HG02885 (cell line): ENCODE results near the gene GRK4.
"Not testable (repeated sequence)": the region's sequence is repeated elsewhere in the genome, so short reads cannot be mapped to it uniquely, and the experiment has no call there.

Experiments
- ATAC-seq: cut with Tn5 transposase; IDR thresholded peaks from one replicate; pipeline ENCODE4 v1.9.1; 2021; ENCODE audit warnings: mild to moderate bottlenecking; ENCODE audit not compliant: unreplicated experiment, poor library complexity

The GRK4 gene

GRCh38 chr4:2940267-2941137 is 22.9 kb upstream of the GRK4 start:
- ATAC-seq: no peak

GRCh38 chr4:2941138-2942036 is 22.0 kb upstream of the GRK4 start:
- ATAC-seq: no peak

DNA sequence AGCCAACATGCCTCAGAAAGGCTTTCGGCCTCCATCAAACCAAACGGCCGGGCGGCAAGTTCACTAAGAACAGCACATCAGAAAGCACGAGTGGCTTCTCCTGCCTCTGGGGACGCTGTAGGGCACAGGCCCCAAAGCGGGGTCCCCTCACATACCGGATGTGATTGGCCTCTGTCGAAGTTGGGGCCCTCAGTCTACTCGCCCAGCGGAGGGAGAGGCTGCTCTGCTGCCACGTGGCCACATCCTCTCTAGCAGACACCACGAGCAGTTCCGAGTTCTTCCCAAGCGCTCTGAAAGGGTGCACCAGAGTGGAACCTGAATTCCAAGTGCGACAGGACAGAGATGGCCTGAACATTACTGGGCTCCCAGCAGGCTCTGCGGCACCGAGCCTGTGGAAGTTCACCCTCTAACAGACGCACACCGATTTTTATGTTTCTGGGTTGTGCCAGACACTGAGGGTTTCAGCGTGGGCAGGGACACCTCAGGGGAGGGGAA is 21.3 kb upstream of the GRK4 start:
- ATAC-seq: no peak

DNA sequence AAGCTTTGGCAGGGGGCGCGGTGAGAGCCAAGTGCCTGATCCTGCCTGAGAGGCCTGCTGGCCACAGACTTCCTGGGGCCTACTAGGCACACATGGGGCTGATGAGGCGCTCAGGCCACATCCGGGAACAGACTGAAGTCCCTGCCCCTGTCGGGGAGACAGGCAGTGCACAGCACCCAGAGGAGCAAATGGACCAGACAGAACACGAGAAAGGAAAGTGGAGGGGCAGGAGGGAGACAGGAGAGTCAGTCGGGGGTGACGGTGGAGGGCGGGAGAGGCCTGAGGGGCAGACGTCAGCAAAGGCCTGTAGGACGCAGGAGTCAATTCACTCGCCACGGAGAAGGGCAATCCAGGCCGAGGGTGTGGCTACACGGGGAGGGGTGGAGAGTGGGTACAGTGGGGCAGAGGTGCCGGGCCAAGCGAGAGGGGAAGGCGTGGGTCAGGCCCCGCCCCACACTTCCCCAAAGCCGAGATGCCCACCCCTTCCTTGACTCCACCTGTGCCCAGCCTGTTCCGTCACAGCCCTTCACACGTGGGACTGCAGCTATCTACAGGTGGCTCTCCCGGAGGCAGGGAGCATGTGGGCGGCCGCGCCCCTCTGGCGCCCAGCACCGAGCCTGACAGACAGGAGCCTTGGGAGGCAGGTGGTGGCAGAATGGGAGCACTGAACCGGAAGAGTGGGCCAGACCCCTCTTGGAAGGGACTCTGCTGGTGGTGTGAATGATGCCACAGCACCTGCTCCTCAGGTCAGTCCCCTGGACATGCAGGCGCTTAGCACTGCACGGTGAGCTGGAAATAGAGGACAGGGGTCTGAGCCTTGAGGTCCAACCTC is 20.6 kb upstream of the GRK4 start:
- ATAC-seq: no peak

GRCh38 chr4:2943364-2944090 is 19.8 kb upstream of the GRK4 start:
- no peak for ATAC-seq

GRCh38 chr4:2944091-2944482 is 19.3 kb upstream of the GRK4 start:
- ATAC-seq: no peak

DNA sequence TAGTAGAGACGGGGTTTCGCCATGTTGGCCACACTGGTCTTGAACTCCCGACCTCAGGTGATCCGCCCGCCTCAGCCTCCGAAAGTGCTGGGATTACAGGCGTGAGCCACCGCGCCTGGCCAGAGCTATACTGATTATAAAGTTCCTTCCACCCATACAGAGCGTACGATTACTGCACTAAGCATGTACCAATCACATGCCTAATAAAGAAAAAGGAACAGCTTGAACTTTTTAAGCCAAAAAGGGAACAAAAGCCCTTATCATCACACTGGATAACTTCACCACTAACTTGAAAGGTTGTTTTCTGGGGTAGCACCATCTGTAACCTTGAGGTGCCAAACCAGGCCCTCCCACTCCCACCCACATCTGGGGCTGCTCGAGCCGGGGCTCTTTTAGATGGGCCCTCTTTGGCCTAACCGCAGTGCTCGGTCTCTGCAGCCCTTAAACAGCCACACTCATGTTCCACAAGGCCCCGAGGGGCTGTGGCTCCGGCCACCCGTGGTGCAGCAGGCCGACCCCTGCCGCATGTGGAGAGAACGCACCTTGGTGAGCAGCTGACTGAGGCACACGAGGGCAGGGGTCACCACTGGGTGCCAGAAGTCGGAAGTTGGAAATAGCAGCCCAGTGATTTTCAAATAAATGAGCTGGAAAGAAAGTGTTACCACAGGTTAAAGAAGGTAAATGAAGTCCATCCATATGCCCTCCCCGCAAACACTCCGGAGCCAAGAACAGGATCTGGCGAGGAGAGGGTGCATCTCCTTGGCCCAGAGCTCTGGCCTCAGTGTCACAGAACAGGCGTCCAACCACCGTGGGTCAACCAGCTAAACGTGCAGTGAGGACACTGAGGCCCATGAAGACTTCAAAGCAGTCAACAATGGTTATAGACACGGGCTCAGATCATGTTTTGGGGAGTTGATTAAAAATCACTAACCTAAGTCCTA is 18.5 kb upstream of the GRK4 start:
- ATAC-seq: no peak

- not testable (repeated sequence) for ATAC-seq
Measured at GRCh38 chr4:2945619-2946604, 17.5 kb upstream of the GRK4 start.

- no peak for ATAC-seq
Measured at GRCh38 chr4:2946812-2947600, 16.4 kb upstream of the GRK4 start.

DNA sequence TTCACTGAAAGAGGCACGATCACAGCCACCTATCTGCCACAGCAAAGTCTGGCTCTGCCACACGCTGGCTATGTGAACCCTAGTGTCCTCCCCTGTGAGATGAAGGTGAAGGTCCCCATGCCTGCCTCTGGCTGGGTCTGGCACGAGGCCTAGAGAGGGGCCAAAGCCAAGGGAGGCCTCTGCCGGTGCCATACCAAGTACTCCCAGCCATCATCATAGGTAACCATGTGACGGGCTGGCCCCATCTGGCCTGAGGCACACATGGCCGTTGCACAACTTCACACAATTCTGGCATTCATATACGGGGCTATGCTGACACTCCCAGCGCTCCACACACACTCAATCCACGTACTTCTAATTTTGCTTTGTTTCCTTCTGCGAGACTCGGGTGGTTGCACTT is 15.4 kb upstream of the GRK4 start:
- no peak for ATAC-seq

DNA sequence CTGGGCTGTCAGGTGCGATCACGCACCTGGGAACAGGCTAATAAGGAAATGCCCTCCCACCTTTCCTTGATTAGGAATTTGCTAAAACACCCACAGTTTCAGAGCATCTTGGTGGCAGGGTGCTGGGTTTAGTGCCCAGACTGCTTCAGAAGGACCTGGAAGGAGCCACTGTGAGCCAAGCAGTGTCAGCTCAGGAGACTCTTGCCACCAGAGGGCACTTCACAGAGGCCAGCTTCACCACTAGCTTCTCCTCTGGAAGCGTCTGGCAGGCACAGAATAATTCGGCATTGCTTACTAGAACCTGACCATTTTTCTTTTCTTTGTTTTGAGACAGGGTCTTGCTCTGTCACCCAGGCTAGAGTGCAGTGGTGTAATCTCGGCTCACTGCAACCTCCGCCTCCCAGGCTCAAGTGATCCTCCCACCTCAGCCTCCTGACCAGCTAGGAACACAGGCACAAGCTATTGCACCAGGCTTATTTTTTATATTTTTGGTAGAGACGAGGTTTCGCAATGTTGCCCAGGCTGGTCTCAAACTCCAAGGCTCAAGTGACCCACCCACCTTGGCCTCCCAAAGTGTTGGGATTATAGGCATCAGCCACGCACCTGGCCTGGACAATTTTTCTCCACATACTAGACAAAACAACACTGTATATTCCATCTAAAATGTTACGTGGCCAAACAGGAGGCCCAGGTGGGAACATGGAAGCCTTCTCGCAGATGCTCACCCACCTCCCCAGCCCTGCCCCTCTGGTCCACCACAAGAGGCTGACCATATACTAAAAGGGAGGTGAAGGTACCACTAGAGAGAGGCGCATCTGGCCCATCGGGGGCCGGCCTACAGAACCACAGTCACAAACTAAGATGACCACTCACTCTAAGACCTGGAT is 14.2 kb upstream of the GRK4 start:
- ATAC-seq: no peak

DNA sequence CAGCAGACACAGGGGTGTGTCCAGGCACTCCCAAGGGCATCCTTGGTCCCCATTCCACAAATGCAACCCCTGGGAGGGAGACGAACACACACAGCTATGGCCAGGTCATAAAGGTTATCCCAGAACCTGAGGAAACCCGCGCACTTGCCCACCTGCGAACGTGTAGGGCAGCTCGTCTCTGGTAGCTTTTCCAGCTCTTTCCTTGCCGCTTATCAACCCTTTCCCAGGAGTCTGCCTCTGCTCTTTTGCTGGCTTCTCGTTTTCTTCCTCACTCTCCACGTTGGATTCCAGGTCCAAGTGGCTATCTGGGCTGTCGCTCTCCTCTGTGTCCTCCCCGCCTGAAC is 13.6 kb upstream of the GRK4 start:
- no peak for ATAC-seq

DNA sequence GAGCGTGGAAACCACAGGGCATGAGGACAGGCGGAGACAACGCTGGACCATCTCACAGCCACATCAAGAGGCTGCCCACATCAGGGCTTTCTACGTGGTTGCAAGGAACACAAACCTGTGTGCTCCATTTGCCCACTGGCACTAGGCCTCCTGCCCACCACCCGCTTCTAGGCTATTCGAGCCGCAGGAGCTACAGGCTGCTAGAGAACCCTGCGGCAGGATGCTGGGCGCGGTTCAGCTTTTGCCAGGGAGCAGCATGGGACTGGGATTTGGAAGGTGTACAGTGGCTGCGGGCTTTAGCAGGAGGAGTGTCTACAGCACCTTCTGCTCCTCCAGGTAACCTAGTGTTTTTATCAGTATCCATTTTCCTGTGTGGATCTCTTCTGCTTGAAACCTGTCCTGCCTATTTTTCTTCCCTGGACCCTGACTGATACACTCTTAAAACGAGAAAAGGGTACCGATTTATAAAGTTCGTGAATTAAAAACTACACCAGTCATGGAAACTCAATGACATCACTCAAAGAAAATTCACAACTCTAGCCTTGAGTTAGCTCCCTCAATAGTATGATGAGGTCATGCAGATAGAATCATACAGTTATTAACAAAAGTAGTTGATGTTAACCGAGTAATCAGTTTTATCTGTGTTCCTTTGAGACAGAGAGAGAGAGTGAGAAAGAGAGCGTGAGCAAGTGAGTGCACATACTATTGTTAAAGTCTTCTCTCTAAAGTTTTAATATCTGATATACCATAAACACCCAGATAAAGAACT is 13.0 kb upstream of the GRK4 start:
- ATAC-seq: no peak

DNA sequence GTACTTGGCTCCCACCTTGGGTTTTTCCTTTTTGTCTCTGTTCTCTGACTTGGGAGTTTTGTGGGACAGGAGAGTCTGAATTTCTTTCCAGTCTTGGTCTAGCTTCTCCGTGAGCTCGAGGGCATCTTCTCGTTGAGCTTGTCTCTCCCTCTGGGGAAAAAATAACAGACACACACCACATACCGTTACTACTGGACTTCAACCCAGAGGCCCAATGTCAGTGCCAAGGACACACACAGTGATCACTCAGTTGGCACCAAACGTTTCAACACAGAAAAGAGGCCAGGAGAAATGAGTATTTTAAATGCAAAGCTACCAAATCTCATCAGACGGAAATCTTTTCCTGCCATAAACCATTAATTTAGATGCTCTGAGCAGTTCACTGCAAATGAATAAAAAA is 9.9 kb upstream of the GRK4 start:
- no peak for ATAC-seq
